GM10847 (cell line): ENCODE data around the gene ZNF653.

Experiments
- POLR2A ChIP-seq: IDR thresholded peaks from 2 replicates; pipeline ENCODE4 v1.6.1; 2011; ENCODE audit not compliant: insufficient read length; ENCODE audit errors: extremely low read depth

The ZNF653 gene

DNA sequence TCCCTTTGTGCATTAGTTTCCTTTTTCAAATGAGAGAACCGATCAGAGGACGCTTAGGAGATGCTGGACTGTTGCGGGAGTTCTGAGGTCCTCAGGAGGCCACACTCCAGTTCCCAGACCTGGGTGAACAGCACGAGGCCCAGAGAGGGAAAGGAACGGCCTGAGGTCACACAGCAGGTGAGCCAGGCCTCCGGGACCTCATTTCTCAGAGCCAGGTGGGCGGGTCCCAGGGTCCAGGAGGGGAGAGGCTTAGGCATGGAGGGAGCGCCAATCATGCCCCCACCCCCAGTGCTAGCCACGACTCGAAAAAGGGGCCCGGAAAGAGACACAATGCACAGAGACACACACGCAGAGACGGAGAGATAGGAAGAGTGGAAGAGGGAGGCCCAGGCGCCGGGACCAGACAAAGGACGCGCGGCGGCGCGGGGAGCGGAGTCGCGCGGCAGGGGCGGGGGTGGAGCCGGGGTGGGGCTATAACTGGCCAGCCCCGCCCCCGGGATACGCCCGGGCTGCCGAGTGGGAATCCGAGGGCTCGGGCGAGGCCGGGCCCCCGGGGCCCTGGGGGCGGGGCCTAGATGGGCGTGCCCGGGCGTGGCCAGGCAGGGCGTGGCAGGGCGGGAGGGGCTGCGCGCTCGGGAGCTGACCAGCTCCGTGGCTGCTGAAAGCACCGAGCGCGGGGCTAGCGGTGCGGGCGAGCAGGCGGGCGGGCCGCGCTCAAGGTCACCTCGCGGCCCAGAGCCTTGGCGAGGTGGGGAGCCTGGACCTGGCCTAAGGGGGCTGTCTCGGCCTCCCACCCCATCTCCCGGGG is 26.3 kb downstream of the ZNF653 start:
- no peak for TF ChIP-seq POLR2A

DNA sequence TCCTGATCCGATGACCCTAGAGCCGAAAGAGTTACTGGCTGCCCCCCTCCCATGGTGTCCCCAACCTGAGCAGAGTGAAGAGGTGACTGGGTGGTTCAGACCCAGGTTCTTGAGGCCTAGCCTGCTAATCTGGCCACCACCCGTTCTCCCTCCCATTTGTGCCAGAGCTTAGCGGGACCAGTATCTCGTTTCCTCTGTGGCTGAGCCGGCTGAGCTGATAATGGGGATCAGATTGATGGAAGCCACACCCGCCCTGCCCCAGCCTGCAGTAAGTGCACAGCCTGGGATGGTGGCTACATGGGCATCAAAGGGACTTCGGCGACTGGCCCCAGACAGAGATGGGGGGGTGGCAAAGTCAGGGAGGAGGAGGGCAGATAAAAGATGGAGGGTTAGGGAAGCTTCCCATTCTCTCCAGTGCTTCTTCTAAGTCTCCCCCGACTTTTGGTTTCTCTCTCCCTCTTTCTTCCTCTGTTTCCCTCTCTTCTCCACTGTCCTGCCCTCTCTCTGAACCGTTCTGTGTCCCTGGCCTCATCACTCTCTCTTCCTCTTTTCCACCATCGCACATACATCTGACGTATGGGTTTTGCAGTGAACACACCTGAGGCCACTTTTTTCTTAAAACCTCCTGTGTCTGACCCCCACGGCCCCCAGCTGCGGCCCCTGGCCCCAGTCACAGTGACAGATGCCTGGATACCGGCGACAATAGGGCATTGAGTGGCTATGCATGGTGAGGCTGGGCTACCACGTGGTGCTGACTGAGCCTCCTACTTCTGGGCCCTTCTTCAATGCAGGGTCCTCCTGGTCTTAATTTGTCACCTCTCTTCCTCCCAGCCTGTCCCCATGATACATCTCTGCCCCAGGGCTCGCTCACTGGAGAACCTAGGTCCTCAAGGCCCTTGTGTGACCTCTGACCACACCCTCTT is 27.2 kb downstream of the ZNF653 start:
- no peak for TF ChIP-seq POLR2A

DNA sequence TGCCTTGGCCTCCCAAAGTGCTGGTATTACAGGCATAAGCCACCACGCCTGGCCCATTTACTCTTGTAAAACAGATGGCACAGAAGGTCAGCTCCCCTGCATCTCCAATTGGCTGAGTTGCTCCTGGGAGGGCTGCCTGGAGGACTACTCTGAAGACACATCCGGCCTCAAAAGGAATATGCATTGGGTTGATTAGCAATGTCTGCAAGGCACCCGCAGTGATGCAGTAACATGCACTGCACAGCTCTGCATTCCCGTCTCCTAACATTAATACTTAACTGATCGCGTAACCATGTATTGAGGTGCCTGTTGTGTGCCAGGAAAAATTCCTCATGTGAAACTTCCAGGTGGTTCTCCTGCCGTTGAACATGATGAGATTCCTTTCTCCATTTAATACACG is 29.8 kb downstream of the ZNF653 start:
- TF ChIP-seq POLR2A: no peak

DNA sequence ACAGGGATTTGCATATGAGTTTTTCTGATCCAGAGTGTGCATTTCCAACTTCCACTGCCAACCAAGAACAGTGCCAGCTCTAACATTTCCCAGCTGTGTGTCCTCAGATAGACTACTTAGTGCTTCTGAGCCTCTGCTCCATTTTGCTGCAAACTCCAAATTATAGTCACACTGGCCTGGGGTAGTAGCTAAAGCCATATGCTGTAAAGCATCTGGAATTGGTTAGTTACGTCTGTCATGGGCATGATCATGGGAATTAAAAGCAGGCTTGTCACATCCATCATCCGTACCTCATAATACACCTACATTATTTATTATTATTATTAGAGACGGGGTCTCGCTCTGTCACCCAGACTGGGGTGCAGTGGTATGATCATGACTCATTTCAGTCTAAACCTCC is 31.9 kb downstream of the ZNF653 start:
- no peak for TF ChIP-seq POLR2A

DNA sequence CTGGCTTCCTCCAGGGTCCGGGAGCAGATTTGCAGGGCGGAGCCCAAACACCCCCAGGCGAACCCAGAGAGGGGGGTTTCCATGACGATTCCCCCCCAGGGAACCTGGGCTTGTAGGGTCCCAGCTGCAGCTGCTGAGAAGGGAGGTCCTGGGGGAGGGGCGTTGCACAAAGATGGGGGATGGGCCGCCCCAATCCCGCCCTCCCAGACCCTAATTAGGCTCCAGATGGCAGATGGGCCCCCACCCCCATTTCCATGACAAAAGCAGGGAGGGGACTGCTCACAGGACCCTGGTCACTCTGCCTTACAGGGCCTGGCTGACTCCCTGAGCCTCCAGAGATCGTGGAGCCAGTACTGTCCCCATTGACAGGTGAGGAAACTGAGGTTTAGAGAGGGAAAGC is 40.0 kb downstream of the ZNF653 start:
- no peak for TF ChIP-seq POLR2A

DNA sequence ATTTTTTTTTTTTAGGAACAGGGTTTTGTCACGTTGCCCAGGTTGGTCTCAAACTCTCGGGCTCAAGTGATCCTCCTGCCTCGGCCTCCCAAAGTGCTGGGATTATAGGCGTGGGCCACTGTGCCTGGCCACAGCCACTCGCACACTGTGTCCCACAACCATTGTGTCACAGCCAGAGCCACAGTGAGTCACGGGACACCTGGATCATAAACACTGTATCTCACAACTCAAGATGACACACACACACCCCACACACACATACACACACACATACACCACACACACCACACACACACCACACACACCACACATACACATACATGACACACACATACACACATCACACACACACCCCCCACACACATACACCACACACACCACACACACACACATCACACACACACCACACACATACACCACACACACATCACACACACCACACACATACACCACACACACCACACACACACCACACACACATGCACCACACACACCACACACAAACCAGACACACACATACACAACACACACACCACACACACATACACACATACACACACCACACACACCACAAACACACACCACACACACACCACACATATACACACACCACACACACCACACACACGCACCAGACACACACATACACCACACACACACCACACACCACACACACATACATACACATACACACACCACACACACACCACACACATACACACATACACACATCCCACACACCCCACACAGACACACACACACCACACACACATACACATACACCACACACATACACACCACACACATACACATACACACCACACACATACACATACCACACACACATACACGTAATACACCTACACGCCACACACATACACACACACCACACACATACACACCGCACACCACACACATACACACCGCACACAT is 41.0 kb downstream of the ZNF653 start:
- TF ChIP-seq POLR2A: no peak

DNA sequence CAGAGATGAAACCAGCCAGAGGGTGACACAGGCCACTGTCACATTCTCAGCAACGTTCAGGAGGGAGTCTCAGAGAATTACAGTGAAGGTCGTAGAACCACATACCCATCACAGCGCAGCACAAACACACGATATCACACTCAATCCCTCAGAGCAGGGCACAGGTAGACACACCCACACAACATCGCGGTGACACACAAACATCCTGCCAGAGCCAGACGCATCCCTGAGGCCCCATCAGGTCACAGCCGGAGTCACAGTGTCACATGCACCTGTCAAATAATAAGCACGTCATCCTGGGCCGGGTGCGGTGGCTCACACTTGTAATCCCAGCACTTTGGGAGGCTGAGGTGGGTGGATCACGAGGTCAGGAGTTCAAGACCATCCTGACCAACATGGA is 42.2 kb downstream of the ZNF653 start:
- TF ChIP-seq POLR2A: no peak

DNA sequence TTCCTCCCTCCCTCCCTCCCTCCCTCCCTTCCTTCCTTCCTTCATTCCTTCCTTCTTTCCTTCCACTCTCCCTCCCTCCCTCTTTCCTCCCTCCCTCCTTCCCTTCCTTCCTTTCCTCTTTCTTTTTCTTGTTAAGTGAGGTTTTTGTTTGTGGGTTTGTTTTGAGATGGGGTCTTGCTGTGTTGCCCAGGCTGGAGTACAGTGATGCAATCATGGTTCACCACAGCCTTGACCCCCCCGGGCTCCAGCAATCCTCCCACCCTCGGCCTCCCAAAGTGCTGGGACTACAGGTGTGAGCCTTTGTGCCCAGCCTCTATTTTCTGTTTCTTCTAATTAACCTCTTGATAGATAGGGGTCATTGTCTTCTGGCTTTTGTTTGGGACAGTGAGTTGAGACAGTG is 44.2 kb downstream of the ZNF653 start:
- no peak for TF ChIP-seq POLR2A

DNA sequence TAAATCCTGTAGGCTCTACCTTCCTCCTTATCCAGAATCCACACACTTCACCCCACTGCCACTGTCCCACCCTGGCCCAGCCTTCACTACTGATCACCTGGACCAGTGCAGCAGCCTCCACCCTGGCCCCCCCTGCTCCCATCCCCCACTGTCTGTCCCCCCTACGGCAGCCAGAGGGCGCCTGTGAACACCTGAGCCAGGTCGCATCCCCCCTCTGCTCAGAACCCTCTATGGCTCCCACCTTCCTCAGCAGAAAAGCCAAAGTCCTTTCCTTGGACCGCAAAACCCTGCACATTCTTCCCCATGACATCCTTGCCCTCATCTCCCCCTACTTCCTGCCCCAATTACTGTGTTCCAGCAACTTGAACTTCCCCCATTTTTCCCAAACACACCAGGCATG is 45.4 kb downstream of the ZNF653 start:
- TF ChIP-seq POLR2A: no peak

DNA sequence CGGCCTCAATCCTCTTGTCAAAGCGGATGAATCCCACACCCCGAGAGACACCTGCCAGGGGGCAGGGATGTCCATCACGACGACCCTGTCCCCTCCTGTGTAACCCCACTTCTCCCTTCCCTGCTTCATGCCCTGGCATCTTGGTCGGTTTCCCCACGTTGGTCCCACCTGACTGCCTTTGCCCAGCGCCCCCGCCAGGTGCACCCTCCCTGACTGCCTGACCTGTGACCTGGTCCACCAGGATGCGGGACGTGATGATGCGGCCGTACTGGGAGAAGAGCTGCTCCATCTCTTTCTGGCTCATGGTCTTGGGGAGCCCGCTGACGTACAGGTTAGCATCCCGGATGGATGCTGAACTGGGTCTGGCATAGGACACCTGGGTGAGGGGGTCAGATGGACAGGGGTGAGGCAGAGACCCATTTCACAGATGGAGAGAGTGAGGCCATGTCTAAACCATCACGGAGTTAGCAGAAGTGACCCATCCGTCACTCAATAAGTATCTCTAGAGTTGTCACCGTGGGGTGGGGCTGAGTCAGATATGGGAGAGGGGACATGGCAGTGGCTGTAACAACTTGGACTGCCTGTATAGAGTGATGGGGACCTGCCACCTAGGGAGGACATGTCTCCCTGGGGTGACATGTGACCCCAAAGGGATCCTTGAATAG is 47.3 kb downstream of the ZNF653 start:
- TF ChIP-seq POLR2A: no peak

DNA sequence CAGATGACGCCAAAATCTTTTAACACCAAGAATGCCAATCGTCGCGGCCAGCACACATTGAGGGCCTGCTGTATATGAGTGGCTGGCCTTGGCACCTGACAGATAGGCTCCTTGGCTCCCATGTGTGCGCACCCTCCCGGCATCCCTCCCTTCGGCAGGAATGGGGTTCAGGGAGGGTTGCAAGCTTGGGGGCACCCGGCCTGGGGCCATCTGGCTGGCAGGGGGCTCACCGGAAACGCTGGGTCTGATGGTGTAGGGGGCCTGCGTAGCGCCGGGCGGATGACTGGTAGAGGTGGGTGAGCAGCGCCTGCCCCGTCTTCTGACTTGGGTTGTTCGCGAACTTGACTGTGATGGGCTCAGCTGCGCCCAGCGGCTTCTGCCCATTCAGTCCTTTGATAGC is 47.8 kb downstream of the ZNF653 start:
- no peak for TF ChIP-seq POLR2A

DNA sequence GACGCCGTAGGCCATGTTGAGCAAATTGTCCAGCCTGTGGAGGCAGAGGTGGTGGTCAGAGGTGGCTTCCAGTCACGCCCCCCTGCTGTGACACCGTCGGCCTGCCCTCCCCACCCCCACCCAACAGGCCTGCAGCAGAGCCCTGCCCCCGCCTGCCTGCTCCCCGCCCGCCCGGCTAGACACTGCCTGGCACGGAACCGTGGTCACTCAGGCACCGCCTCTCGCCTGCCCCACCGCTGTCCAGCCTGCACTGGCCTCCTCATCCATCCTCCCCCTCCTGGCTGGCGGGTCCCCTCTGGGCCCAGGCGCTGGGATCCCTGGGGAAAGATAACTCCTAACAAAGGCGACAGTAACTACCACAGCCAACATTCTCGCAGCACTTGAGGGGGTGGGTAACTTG is 48.5 kb downstream of the ZNF653 start:
- no peak for TF ChIP-seq POLR2A

DNA sequence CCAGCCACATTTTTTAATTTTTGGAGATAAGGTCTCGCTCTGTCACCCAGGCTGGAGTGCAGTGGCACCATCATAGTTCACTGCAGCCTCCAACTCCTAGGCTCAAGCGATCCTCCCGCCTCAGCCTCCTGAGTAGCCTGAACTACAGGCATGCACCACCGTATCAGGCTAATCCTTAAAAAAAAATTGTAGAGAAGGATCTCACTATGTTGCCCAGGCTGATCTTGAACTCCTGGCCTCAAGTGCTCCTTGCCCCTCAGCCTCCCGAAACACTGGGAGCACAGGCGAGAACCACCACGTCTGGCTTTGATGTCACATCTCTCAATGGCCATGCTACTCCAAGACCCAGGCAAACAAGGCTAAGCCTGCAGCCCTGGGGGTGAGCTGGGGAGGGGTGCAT is 49.0 kb downstream of the ZNF653 start:
- no peak for TF ChIP-seq POLR2A

DNA sequence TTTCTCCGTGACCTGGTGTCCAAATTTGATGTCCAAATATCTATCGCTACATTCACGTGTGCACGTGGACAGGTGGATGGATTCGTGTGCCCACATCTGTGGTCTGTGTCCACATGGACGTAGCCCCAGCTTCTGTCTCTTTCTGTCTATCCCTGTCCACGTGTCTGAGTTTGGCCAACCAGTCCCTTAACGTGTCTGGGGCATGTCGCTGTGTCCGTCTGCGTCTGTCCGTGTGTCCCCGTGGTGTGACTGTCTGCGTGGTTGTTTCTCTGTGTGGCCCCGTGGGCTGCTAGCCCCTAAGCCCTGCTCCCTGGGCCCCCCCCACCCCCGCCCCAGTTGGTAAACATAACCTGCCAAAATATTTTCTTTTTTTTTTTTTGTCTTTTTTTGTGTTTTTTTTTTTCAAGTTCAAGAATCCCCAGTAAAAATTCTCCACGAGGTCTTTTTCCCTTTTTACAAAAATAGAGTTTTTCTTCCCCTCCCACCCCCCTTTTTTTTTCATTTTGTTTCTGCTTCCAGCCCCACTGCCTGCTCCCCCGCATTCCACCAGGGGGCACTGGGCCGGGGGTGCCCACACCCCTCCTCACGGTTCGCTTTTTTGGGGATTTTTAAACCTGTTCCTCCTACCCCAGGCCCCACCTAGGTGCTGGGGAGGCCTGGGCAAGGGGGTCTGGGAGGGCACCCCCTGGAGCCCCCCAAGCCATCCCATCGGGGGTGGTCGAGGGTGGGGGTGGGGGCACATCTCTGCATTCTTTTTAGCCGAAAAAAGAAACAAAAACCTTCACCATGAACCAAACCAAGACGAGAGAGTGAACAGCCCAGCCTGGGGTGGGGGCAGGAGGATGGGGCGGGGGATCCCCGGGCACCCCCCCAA is 51.9 kb downstream of the ZNF653 start:
- TF ChIP-seq POLR2A: no peak

DNA sequence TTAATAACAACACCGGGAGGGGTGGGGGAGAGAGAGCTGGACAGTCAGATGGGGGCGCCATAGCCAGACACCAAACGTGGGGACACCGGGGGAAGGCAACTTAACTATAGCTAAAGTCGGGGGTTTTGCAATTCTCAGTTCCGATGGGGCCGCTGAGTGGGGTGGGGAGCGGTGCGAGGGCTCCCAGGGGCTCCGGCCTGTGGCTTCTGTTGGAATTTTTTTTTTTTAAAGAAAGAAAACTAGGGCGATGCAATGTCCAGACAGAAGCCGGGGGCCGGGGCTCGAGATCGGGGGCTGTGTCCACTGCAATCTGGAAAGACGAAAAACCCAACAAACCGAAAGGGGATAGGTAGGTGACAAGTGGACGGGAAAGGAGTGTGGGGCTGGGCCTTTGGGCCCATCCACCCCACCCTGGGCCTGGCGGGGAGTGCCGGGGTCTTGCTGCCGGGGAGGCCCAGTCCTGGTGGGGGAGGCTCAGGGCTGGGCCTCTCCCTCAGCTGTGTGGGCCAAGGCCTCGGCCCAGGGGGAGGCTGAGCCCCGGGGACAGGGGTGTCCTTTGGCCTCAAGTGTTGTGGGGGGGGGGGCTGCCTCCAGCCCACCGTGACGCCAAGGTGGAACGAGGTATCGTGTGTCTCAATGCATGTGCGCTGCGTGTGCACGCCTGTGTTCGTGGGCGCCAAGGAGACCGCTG is 52.9 kb downstream of the ZNF653 start:
- no peak for TF ChIP-seq POLR2A
